Measurements from ENCODE around the gene GDF10.

The GDF10 gene

DNA sequence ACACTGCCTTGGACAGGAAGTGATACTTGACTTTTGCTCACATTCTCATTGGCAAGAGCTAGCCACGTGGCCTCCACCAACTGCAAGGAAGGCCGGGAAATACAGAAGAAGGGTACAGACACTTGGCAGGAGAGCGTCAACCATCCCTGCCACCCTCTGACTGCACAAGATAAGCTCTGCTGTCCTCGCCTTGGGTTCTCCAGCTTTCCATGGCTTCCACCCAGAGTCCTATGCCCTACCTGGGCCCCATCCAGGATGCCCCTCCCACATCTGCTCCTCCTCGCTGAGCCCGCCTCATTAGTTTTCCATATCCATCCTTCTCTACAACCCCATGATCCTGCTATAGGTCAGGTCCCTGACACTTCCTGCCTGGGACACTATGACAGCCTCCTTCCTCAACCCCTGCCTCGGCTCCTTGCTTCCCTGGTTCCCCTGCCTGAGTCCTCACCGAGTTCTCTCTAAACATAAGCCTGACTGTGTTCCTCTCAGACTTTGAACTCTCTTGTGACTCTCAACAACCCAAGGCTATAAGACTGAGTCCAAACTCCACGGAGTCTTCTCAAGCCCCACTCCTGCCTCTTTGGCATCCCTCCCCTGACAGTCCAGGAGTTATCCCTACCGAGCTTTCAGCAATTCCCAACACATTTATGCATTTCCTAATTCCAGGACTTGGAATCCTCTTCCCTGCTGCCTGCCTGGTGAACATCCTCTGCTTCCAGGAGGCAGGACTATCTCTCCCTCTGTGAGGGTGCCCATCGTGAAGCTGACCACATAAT lies 23.2 kb upstream of the GDF10 start:
- DNase-seq = no peak

DNA sequence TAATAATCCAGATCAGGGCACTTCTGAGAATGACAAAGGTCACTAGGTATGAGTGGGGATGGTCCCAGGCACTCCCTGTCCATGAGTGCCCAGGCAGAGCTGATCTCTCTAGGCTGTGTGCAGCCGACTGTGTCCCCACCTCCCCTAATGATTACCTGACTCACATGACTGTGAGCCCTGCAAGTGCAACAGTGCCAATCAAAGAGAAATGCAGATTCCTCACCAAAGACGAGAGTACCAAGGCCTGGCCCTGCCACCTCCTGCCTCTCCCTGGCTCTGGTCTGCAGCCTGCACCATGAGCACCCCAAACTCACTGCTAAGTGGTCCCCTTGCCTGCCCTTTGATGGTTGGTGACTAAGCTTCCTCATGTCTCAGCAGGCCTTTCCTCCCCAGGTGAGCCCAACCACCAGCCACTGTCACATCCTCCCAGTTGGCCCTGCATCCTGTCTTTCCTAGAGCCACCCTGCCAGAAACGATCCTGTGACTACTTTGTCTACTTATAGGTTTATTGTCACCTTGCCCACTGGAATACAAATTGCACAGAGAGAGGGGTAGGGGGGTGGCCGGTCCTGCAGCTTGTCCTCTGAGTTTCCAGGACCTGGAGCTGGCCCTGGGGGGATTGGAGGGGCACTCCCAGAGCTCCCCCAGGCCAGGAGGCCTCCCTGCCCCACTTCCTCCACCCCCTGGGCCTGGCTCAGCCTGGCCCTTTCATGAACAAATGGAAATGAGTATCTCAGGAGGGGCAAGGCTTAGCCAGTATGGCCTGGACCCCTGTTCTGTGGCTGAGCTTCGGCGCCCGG lies 22.4 kb upstream of the GDF10 start:
- DNase-seq = peak; percentile 16

DNA sequence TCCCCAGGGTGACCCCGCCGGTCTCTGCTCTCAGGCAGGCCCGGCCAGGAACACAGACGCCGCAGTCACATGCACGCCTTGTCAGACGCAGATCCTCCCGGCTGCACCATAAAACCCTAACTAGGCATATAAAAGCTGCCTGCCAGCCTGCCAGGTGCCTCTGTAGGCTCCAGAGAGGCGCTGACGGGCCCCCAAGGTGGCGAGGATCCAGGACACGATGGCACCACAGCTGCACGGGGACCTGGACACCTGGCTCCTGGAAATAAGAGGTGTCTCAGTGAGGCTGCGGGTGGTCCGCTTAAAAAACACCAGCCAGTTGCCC lies 21.9 kb upstream of the GDF10 start:
- peak; percentile 42 for DNase-seq

DNA sequence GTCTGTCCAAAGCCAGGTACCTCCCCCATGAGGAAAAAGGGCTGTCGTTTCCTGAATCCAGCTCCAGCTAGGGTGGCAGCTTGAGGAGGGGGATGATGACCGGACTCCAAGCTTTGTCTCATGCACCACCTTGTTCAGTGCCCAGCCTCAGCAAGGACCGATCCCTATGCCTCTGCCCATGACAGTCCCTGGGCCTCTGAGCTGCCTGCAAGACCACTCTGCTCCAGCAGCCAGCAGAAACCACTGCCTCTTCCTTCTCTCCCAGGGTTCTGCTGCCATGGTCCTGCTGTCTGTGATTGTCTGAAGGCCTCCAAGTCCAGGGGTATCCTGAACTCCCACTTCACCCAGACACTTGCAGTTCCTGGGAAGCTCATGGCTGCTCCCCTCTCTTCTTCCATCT lies 21.3 kb upstream of the GDF10 start:
- DNase-seq = no peak

DNA sequence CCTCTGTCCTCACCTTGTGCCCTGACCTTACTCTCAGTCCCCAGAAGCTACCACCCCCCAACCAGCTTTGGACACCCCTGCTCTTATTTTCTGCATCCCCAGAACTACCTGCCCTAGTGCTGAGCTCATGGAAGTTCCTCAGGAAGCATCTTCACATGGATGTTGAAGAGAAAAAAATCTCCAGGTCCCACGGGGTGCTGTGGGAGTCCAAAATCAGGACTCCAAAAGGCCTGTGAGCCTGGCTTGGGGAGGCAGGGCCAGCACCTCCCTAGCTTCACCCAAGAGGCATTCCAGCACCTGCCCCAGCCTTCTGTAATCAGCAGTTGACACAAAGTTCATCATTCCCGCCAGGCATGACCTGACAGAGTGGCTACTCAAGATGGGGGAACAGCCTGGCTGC lies 20.7 kb upstream of the GDF10 start:
- no peak for DNase-seq

DNA sequence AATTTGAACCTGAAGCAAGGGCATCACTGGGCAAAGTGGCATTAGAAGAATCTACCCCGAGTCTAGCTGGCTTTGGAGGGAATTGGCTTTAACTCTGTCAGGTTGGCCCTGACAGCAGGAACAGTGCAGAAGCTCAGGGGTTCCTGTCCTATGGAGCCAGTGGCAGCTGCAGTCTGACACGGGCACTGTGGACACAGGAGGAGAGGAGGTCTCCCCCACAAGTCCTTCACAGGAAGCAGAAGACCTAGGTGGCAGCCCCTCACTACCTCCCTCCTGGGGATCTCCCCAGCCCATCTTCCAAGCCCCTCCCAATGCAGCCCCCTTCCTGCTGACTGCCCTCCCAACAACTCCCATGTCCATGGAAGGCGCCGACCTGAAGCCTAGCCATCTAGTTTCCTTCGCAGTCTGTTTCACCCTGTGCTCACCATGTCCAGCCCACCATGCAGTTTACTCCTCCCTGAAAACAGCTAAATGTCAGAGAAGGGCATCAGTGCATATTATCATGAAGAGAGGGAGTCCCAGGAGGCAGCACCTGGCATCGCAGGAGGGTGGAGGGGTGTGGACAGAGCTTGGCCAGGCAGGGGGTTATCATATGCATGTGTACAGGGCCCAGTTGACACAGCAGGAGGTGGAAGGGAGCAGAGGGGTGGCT lies 17.9 kb upstream of the GDF10 start:
- no peak for DNase-seq

DNA sequence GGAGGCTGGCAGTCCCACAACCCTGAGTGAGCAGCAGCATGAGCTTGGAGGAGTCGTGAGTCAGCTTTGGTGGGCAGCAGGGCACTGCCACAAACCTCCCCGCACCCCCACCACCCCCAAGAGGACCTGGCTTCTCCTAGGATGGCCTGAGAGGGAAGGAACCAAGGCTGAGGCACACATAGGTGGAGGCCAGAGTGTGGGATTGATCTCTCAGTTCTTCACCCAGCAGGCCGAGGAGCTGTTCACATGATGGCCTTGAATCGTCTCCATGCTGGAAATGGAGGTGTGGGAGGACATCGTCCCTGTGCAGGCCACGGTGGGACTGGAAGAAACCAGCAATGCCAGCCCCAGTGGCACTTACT lies 17.4 kb upstream of the GDF10 start:
- no peak for DNase-seq

DNA sequence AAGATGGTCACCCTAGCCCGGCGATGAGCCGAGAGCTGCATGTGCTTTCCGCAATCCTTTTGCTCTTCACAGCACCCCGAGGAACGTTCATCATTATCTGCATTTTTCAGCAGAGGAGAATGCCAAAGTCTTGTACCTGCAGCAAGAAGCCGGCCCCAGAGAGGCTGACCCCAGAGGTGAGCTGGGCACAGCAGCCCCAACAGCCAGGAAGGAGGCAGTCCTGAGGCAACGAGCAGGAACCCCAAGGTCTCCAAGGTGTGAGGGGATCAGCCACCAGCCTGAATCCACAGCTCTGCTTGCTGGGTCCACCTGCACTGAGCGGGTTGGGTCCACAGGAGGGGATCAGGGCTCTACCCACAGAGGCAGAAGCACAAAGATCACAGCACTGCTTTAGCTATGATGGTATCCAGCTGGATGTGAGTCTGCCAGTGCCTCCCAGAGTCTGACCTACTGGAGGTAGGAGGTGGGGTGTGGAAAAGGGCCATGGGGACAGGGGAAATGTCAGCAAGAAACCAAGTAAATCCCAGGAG lies 16.8 kb upstream of the GDF10 start:
- DNase-seq = no peak

DNA sequence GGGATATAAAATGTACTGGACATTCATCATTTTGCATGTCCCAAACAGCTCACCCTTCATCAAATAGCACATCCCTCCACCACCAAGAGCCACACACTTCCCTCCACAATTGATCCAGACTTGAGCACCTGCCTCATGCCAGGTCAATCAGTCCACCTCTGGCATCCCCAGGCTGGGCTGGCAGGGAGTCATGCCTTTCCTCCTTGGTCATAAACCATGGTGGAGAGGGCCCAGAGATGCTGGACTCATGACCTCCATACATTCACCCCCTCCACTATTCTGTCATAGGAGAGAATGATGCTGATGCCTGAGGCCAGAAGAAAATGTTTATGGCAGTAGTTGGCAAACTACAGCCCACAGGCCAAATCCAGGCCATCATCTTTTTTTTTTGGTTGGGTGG lies 16.1 kb upstream of the GDF10 start:
- DNase-seq = no peak

DNA sequence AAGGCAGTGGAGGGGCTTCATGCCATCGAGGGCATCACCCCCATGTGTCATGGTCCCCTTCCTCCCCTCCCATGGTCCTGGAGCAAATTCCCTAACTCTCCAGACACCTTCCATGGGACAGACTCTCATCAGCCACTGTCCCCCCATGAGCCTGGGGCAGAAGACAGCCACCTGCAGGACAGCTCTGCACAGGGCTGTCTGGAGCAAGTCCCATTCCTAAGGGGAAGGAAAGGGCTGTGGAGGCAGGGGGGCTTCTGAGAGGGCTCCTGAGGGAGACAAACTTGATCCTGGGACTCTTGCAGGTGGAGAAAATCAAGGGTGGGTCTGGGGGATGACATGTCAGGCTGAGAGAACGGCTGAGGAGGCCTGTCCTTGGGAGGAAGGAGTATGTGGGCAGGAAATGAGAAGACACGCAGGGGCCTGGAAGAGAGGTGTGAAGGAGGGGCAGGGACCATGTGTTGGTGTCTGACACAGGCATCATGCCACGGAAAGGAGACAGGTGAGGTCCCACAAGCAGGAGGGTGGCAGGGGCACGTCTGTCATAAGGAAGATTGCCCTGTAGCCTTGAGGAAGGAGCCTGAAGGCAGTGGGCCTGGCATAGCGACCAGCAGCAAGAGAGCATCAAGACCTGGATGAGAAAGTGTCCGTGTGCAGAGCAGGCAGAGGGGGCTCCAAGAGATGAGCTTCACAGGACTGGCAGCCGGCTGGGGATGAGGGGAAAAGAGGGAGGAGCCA lies 14.4 kb upstream of the GDF10 start:
- no peak for DNase-seq

DNA sequence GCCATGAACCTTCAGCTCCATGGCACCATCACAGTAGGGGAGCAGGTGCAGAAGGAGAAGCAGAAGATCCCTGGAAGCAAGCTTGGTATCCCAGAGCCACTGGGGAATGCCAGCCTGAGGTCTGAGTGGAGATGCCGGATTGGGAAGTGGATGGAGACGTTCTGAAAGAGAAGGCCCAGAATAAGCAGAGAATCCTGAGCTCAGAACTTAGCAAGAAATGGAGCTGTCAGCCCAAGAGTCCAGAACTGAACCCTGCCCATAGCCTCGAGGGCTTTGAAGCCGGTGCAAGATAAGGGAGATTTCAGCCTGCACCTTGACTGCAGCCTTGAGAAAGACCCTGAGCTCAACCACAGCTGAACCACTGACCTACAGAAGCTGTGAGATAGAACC lies 13.9 kb upstream of the GDF10 start:
- no peak for DNase-seq

DNA sequence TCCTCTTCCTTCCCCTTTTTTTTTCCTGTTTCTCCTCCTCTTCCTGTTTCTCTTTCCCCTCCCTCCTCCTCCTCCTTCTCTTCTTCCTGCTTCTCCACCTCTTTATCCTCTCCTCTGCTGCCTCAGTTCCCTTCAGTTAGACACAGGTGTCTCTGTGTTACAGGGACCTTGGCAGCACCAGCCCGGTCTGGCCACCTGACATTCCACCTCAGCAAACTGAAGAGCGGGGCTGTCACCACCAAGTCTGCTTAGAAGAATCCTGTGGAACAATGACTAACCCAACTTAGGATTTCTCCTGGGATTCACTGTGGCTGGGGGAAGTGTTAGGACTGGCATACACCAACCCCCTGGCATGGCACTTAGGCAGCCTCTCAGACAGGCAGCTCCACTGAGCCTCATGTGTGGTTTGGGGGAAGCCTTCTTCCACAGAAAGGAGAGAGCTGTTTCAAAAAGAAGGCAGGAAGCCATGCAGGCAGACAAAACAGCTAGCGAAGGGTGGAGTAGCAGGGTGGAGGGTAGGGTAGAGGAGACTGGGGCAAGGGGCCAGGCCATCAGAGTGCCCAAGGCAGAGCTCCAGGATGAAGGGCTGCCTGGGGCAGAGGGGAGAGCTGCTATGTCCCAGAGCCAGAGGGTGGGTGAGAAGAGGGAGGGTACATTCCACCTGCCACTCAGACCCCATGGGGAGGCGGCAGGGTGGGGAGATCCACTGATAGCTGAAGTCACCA lies 13.2 kb upstream of the GDF10 start:
- DNase-seq = no peak

DNA sequence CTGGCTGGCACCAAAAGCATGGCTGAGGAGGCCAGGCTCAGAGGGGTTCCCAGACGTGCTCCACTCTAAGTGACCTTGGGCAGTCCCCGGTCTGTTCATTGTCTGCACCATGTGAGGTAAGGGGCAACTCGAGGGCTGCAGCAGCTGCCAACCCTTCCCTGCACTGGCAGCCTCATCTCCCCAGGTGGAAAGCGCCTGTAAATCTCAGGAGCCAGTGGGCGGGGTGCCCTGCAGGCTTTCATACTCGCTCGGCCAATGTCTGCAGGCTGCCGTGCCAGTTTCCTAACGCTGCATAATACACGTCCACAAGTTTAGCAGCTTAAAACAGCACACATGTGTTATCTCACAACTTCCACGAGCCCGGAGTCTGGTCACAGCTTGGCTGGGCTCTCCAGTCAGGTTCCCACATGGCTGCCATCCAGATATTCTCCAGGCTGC lies 12.6 kb upstream of the GDF10 start:
- DNase-seq = peak; percentile 12

DNA sequence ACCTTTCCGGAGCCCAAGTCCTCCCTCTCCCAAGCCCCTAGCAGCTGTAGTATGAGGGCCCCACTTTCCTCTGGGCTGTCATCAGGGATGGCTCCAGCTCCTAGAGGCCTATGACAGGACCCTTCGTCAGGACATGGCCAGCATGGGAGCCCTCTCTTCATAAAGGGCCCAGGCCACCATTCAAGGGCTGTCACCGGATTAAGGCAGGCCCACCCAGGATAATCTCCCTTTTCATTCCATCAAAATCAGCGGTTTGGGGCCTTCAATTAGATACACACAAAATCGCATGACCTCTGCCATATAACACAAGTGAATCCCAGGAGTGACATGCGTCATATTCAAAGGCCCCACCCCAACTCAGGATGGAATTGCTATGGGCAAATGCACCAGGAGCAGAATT lies 12.2 kb upstream of the GDF10 start:
- DNase-seq = no peak

DNA sequence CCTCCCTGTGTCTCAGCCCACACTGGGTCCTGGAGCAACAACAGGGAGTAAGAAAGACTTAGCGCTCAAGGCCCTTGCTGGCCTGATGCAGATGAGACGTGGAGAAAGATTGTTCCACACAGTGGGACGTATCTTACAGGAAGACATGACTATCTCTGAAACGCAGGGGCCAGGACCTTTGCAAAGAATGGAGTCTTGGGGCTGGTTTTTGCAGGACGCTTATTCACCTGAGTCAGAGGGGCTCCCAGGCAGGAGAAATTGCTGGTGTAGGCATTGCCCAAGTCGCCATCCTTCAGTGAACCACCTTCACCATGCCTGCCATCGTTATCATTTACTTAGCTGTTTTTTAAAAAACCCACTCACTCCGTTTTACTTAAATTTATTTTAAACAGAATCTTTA lies 11.8 kb upstream of the GDF10 start:
- no peak for DNase-seq

DNA sequence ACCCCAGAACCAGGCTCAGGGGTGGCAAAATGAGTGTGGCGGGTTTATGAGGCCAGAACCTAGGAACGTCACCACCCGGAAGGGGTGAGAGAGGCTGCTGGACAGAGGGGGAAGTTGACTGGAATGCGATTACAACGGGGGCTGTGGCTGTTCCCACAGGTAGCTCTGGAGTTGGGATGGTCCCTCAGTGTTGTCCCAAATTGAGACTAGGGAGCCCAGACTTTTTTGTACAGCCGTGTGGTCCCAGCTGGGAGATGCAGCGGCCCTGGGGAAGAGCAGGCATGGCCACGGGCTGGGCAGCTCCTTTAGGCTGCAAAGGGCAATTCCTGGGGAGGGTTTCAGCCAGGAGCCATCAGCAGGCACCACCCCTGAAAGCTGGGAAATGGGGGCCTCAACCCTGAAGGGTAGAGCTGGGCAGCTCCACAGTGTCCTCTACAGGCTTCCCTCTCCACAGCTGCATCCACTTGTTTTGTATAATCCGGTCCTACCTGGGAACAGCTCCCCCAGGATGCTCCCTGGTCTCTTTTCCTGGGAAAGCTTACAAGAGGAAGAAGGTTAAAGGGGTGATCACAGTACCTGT lies 11.0 kb upstream of the GDF10 start:
- DNase-seq = no peak

DNA sequence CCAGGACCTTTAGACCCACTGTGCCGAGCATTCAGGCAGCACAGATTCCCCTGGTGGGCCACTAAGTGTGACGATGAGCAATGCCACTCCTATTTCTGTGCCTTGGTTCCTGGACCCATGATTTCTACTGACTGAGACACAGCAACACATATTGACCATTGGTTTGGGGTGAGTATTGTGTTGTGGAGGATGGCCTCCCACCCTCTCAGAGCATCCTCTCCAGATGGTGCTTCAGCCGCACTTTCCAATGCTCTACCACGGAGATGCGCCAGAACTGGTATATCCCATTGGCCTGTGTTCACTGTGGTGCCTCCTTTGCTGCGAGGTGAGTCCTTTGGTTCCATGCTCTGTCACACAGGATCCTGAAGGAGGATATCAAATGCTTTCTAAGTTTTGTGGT lies 10.1 kb upstream of the GDF10 start:
- no peak for DNase-seq

DNA sequence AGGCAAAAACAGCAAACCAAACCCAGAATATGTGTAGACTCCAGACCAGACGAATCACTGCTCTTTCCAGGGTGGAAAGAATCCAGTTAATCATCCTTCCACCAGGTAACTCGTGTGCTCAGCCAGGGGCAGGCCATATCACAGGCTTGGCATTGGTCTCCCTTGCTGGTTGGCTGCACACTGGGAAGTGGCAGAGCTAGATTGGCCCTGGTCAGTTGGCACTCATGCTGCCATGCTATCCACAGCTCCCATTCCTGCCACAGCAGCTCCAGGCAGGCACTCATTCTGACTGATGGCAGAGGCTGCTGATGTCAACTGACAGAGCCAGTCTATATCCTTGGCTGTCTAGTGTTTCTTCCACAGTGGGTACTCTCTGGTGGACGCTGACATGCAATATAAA lies 9.7 kb upstream of the GDF10 start:
- no peak for DNase-seq

DNA sequence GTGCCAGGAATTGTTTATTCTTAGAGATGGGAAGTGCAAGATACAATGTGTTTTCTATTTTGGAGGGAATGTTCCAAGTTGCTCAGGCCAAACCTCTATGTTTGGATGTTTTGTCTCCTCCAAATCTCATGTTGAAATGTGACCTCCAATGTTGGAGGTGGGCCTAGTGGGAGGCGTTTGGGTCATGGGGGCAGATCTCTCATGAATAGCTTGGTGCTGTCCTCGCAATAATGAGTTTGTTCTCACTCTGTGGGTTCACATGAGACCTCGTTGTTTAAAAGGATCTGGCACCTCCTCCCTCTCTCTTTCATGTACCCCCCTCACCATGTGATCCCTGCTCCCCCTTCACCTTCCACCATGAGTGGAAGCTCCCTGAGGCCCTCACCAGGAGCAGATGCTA lies 8.3 kb upstream of the GDF10 start:
- DNase-seq = no peak

DNA sequence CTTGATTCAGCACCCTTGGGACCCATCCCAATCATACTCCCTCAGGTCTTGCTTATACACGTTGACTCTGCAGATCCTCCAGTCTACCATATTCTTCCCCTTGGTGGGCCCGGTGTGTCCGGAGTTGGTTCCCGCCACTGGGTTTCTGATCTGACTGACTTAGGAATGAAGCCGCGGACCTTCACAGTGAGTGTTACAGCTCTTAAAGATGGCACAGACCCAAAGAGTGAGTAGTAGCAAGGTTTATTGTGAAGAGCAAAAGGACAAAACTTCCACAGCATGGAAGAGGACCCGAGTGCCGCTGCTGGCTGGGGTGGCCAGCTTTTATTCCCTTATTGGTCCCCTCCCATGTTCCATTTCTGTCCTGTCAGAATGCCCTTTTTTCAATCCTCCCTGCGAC lies 5.9 kb upstream of the GDF10 start:
- no peak for DNase-seq

DNA sequence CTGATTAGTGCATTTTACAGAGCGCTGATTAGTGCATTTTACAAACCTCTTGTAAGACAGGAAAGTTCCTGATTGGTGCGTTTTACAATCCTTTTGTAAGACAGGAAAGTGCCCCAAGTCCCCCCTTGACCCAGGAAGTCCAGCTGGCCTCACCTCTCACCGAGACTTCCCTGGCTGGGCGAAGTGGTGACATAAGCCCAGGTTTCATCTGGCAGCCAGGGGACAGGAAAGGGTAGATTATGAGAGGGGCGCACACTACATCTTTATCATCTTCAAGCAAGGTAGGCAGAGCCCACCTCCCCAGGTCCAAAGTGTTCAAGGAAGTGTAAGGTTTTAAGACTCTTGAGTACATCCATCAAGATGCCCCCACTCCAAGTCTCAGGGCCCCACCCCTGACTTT lies 5.5 kb upstream of the GDF10 start:
- DNase-seq = no peak

DNA sequence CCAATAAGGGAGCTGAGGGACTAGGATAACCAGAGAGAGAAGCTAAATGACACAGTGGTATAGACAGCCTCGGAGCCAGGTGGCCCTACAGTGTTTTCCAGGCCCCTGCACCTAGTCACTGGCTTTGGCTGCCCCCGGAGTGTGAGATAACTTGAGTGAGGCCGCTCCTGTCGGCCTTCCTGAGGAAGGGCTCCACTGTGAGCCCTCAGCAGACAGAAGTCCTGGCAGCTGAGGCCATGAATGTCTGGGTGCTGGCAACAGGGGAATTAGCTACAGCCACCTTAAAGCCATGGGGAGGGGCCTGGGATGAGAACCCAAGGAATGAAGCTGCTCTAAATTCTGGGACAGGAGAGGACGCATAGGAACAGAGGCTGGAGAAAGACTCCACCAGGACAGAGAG lies 4.6 kb upstream of the GDF10 start:
- DNase-seq = no peak
